K562 (cell line): Measurements from ENCODE around the gene COX4I2. TPM values are rescaled to one million over a fixed set of nuclear protein-coding genes. Genes with fewer than 3 reads are reported as not detected.

Experiments
- ATAC-seq: fragments of 200-7000 bp; cut with Tn5 transposase; 3 replicates; pipeline ENCODE4 v1.9.1; 2020; ENCODE audit warnings: moderate library complexity
- BruUV-seq: library from RNA; stranded (reverse); fragments of 400-500 nt; replicated peaks from 2 replicates; lab custom pipeline; 2021; lab: Mats Ljungman, UMichigan
- CTCF ChIA-PET: fragments of 300-600 bp; formaldehyde crosslinking; extraction: SDS; loops from one replicate; lab custom pipeline; 2021; ENCODE audit warnings: low intra/inter-chr PET ratio; lab: Yijun Ruan, JAX
- POLR2A ChIA-PET: fragments of 300-600, 350-650 bp; sonication (Branson Sonifier 250); formaldehyde crosslinking; extraction: SDS; loops from one replicate; lab custom pipeline; 2021; ENCODE audit warnings: antibody characterized with exemption, inconsistent platforms; lab: Yijun Ruan, JAX
- DNase-seq, 4 experiments: peaks; one replicate each; pipeline versions ENCODE4 v3.0.0 to v3.0.0-alpha.2; 2011 to 2018; ENCODE audit warnings: low spot score in 3 of 4, mixed read lengths in 3 of 4; ENCODE audit errors: extremely low read depth in 1 of 4
- FAIRE-seq: peaks from 2 replicates; lab custom pipeline; 2011; peaks lifted over from hg19 to GRCh38; lab: Jason Lieb, UNC
- H2AFZ ChIP-seq: 2 replicates; pipeline ENCODE4 v1.6.0; 2011; ENCODE audit warnings: low read depth, low read length, control low read depth, inconsistent platforms
- H3K27ac ChIP-seq: fragments of 200-600 bp; 3 replicates; pipeline ENCODE4 v1.8.0; 2011; ENCODE audit warnings: low read depth, mild to moderate bottlenecking, control low read depth, inconsistent platforms, low read length, moderate library complexity, mixed read lengths; ENCODE audit errors: extremely low read depth
- H3K27me3 ChIP-seq, 2 experiments: fragments of 300-600 bp in 1 of 2; 2 replicates in 1 of 2; 3 replicates in 1 of 2; pipeline versions ENCODE4 v1.6.0 to v1.8.0; 2011; ENCODE audit warnings: inconsistent platforms in 2 of 2, low read length in 2 of 2, mild to moderate bottlenecking in 1 of 2, mixed read lengths in 1 of 2, moderate library complexity in 1 of 2; ENCODE audit not compliant: control insufficient read depth in 2 of 2, insufficient read depth in 2 of 2
- H3K36me3 ChIP-seq: fragments of 300-600 bp; 3 replicates; pipeline ENCODE4 v1.8.0; 2011; ENCODE audit warnings: mild to moderate bottlenecking, low read length, inconsistent platforms; ENCODE audit not compliant: control insufficient read depth, insufficient read depth
- H3K4me1 ChIP-seq, 2 experiments: fragments of 200-600 bp in 1 of 2; replicated peaks in 1 of 2; 2 replicates in 1 of 2; 3 replicates in 1 of 2; pipeline versions ENCODE4 v1.5.1 to v1.8.0; 2011; ENCODE audit warnings: inconsistent platforms in 2 of 2, low read length in 2 of 2, mild to moderate bottlenecking in 1 of 2, mixed read lengths in 1 of 2, moderate library complexity in 1 of 2; ENCODE audit not compliant: control insufficient read depth in 2 of 2, insufficient read depth in 2 of 2
- H3K4me2 ChIP-seq: 2 replicates; pipeline ENCODE4 v1.6.1; 2011; ENCODE audit warnings: low read length, control low read depth, inconsistent platforms, mixed read lengths; ENCODE audit not compliant: insufficient read depth
- H3K4me3 ChIP-seq: fragments of 200-600 bp; sonication (generic), shearing (Covaris generic); 2 replicates; pipeline ENCODE4 v1.5.1; 2016; ENCODE audit warnings: control low read depth, inconsistent platforms
- H3K79me2 ChIP-seq: fragments of 200-600 bp; 3 replicates; pipeline ENCODE4 v1.8.0; 2011; ENCODE audit warnings: low read length, inconsistent platforms; ENCODE audit not compliant: control insufficient read depth, insufficient read depth
- H3K9ac ChIP-seq, 2 experiments: 2 replicates each; pipeline versions ENCODE4 v1.6.0 to v1.6.1; 2011; ENCODE audit warnings: low read depth in 2 of 2, low read length in 2 of 2, control low read depth in 1 of 2, inconsistent platforms in 1 of 2, mild to moderate bottlenecking in 1 of 2, mixed read lengths in 1 of 2; ENCODE audit not compliant: insufficient read depth in 1 of 2
- H3K9me1 ChIP-seq: one replicate; pipeline ENCODE4 v1.6.0; 2011; ENCODE audit warnings: inconsistent platforms, mild to moderate bottlenecking, low read length, moderate library complexity; ENCODE audit not compliant: control insufficient read depth, insufficient read depth
- H3K9me3 ChIP-seq: replicated peaks from 2 replicates; pipeline ENCODE4 v1.5.1; 2011; ENCODE audit warnings: low read depth, low read length, inconsistent platforms; ENCODE audit not compliant: control insufficient read depth, insufficient read depth
- H4K20me1 ChIP-seq: replicated peaks from 2 replicates; pipeline ENCODE4 v1.6.1; 2011; ENCODE audit warnings: low read length, inconsistent platforms, mixed read lengths; ENCODE audit not compliant: control insufficient read depth, insufficient read depth
- ARID4B ChIP-seq: sonication (generic); formaldehyde crosslinking; IDR thresholded peaks from 2 replicates; pipeline ENCODE4 v1.8.0; 2022; ENCODE audit warnings: mild to moderate bottlenecking, missing genetic modification reagents
- BRCA1 ChIP-seq, 2 experiments: fragments of 450-650 bp in 1 of 2; sonication (generic) in 1 of 2; formaldehyde crosslinking in 1 of 2; IDR thresholded peaks; 2 replicates each; pipeline versions ENCODE4 v1.5.0 to v1.6.1; 2017 to 2020; ENCODE audit warnings: mild to moderate bottlenecking in 1 of 2, missing genetic modification reagents in 1 of 2
- CCNT2 ChIP-seq: IDR thresholded peaks from 2 replicates; pipeline ENCODE4 v1.6.1; 2011; ENCODE audit warnings: borderline replicate concordance, low read depth, mild to moderate bottlenecking, moderate library complexity, mixed read lengths, low read length; ENCODE audit not compliant: insufficient read length; ENCODE audit errors: extremely low read depth
- DEAF1 ChIP-seq: fragments of 450-650 bp; formaldehyde crosslinking; IDR thresholded peaks from 2 replicates; pipeline ENCODE4 v1.4.0; 2020; ENCODE audit warnings: mild to moderate bottlenecking, moderate library complexity
- DMBX1 ChIP-seq: fragments of 250-450 bp; sonication (Bioruptor Pico); IDR thresholded peaks from 2 replicates; pipeline ENCODE4 v1.8.0; 2022; ENCODE audit warnings: inconsistent platforms, mild to moderate bottlenecking, moderate library complexity, borderline replicate concordance
- ESRRB ChIP-seq: fragments of 250-450 bp; sonication (Bioruptor Pico); IDR thresholded peaks from 2 replicates; pipeline ENCODE4 v1.5.0; 2020; ENCODE audit warnings: mild to moderate bottlenecking, moderate library complexity, borderline replicate concordance
- GATA2 ChIP-seq: sonication (generic); formaldehyde crosslinking; IDR thresholded peaks from 2 replicates; pipeline ENCODE4 v1.4.0; 2020; ENCODE audit warnings: mild to moderate bottlenecking, missing genetic modification reagents
- KDM5B ChIP-seq: fragments of 200-600 bp; sonication (generic); IDR thresholded peaks from 2 replicates; pipeline ENCODE4 v1.6.1; 2012; ENCODE audit warnings: low read depth, mild to moderate bottlenecking, moderate library complexity, low read length, control low read depth, inconsistent platforms; ENCODE audit not compliant: insufficient replicate concordance
- POLR2AphosphoS2 ChIP-seq: IDR thresholded peaks from 2 replicates; pipeline ENCODE4 v1.6.1; 2012; ENCODE audit warnings: low read length, improper control_type of control experiment
- RBM15 ChIP-seq: fragments of 200-400 bp; formaldehyde crosslinking; IDR thresholded peaks from 2 replicates; pipeline ENCODE4 v1.6.1; 2018; ENCODE audit warnings: mild to moderate bottlenecking, low read length, moderate library complexity; ENCODE audit not compliant: insufficient read depth
- TEAD2 ChIP-seq: fragments of 450-650 bp; IDR thresholded peaks from 2 replicates; pipeline ENCODE4 v1.6.1; 2016; ENCODE audit warnings: missing genetic modification characterization, control low read depth, missing compliant biosample characterization
- TFAM ChIP-seq: fragments of 250-450 bp; sonication (Bioruptor Pico); conservative IDR thresholded peaks from 2 replicates; pipeline ENCODE4 v1.5.0; 2021; ENCODE audit warnings: mild to moderate bottlenecking, moderate library complexity
- ZC3H8 ChIP-seq: fragments of 450-650 bp; IDR thresholded peaks from 2 replicates; pipeline ENCODE4 v1.6.1; 2017
- ZNF583 ChIP-seq: fragments of 250-450 bp; sonication (Bioruptor Pico); IDR thresholded peaks from 2 replicates; pipeline ENCODE4 v1.4.0; 2020
- ZNF740 ChIP-seq, 3 experiments: fragments of 200-800 bp in 1 of 3; sonication (Bioruptor generic) in 1 of 3; sonication (generic) in 1 of 3; formaldehyde crosslinking in 1 of 3; IDR thresholded peaks; 2 replicates each; pipeline versions ENCODE4 v1.6.1 to v1.8.0; 2016 to 2022; ENCODE audit warnings: mild to moderate bottlenecking in 2 of 3, missing compliant biosample characterization in 2 of 3, missing genetic modification characterization in 2 of 3, missing genetic modification reagents in 1 of 3
- WGBS: fragments of 100-300 bp; shearing (Covaris generic); methylation state at CpG from one replicate; pipeline ENCODE4 v1.1.6; 2016; ENCODE audit warnings: low coverage, mixed read lengths; ENCODE audit not compliant: insufficient coverage; ENCODE audit errors: missing lambda C conversion rate; 5-methylcytosine and 5-hydroxymethylcytosine counted together
- in situ Hi-C: fragments of 300-500 bp; cut with MboI; formaldehyde crosslinking; loops from 4 replicates; pipeline ENCODE4 v1.15.0; 2018; ENCODE audit warnings: inconsistent platforms, mixed read lengths
- intact Hi-C: fragments of 100-400 bp; cut with micrococcal nuclease; formaldehyde crosslinking; loops from 2 replicates; pipeline ENCODE4 v1.14.2; 2022
- polyA plus RNA-seq, 8 experiments: library from polyadenylated mRNA; depleted of rRNA in 4 of 8; stranded (reverse) in 5 of 8; unstranded in 3 of 8; fragments of >200 nt; fragmentation: Nextera tagmentation in 2 of 8; fragmentation: Illumina TruSeq in 1 of 8; extraction: Ambion mirVana in 2 of 8; extraction: Trizol in 1 of 8; gene quantifications; 2 replicates each; pipeline versions ENCODE4 v1.2.1 to v1.2.3, GENCODE V29; 2011 to 2014; ENCODE audit warnings: inconsistent platforms in 1 of 8, missing spikeins in 1 of 8
- total RNA-seq, 7 experiments: library from RNA; depleted of rRNA in 6 of 7; stranded (reverse); fragments of >200 nt in 6 of 7; fragmentation: Illumina TruSeq in 2 of 7; extraction: Trizol in 2 of 7; gene quantifications; 2 replicates each; pipeline versions ENCODE4 v1.2.1 to v1.2.3, GENCODE V29; 2011 to 2021; ENCODE audit warnings: low replicate concordance in 1 of 7

The COX4I2 gene
- total and polyA plus RNA-seq, 9 of the 15 experiments (the other 6 are each of a cell fraction or from before 2014, with no cell fraction given): not detected

- ATAC-seq (peak; percentile 22), FAIRE-seq (peak; percentile 23), DNase-seq (peak; percentile 37 to 51 (median 48))
- H3K4me2 ChIP-seq: peak overlapping the region; percentile 89
- peak overlapping the region; percentile 94 for H3K27ac ChIP-seq
- no peaks in the 10 kb centered on the region for H3K9me1 ChIP-seq
- peaks cover 82 to 91% of the 10 kb centered on the region in 2 experiments for H3K4me1 ChIP-seq
- peaks cover 95% of the 10 kb centered on the region for H3K79me2 ChIP-seq
- peak overlapping the region; percentile 46 to 82; a peak in 3 of 4 replicates for H3K9ac ChIP-seq
- no peaks in the 10 kb centered on the region for H3K9me3 ChIP-seq
- no TSS peak for BruUV-seq
- H4K20me1 ChIP-seq: no peaks in the 10 kb centered on the region
- peaks cover 83% of the 10 kb centered on the region for H3K36me3 ChIP-seq
- POLR2A ChIA-PET: interaction anchor here (1.0 to 5.3 kb wide), 10 partner anchors 9 to 104 kb away, joined by 3 to 35 read pairs (median 8); no protein-coding TSS in a partner anchor
- H2AFZ ChIP-seq: no peak overlapping the region
- 7% methylated on average over 7 of the region's 7 CpGs for WGBS
- CTCF ChIA-PET: no interaction called here
- intact Hi-C loops (loop anchor here (1.0 kb wide), 1 partner anchor 14 kb away; no protein-coding TSS in a partner anchor), in situ Hi-C loops (no loop called here)
- H3K27me3 ChIP-seq: no peaks in the 10 kb centered on the region
- no peak overlapping the region for H3K4me3 ChIP-seq
- TF ChIP-seq DEAF1: no peak
- TF ChIP-seq ARID4B (CRISPR knock-in tag): no peak
- TF ChIP-seq TEAD2: no peak
- no peak for TF ChIP-seq TFAM
- no peak for TF ChIP-seq RBM15
- no peak for TF ChIP-seq KDM5B
- TF ChIP-seq POLR2AphosphoS2: no peak
- TF ChIP-seq CCNT2: no peak
- no peak for TF ChIP-seq ESRRB (CRISPR knock-in tag)
- peak; percentile 63; the same call in 1 of the 2 replicates for TF ChIP-seq DMBX1
- TF ChIP-seq GATA2 (CRISPR knock-in tag): no peak
- TF ChIP-seq BRCA1 (IDR thresholded peaks at IDR 0.05): no peak
- no peak for TF ChIP-seq BRCA1 (CRISPR knock-in tag; IDR thresholded peaks at IDR 0.05)
- 0 out of 2 replicates have a peak, but pooled peaks have one; percentile 60 for TF ChIP-seq ZNF583
- 0 out of 2 replicates have a peak, but pooled peaks have one; percentile 9 for TF ChIP-seq ZNF740 (CRISPR knock-in tag; IDR thresholded peaks at IDR 0.05)
- TF ChIP-seq ZNF740 (tag; IDR thresholded peaks at IDR 0.05): no peak
- TF ChIP-seq ZC3H8: no peak
These were observed 38.9 kb downstream of the COX4I2 start for GRCh38 chr20:31676609-31676989.
